Measurements from ENCODE around the gene MARCKSL1. TPM values are rescaled to one million over a fixed set of nuclear protein-coding genes. Genes with fewer than 3 reads are reported as not detected.

The MARCKSL1 gene
- 57.0 to 70.3 TPM (median 65.5 TPM) in 5 replicates for total RNA-seq (2022; extraction: Qiagen RNA extraction; ENCODE audit: low read depth)

GRCh38 chr1:32335790-32336590 is at the start of gene MARCKSL1:
MARCKSL1 (minus strand) TSS chr1:32336233; CDS start chr1:32336033, 200 bp downstream.

DNA sequence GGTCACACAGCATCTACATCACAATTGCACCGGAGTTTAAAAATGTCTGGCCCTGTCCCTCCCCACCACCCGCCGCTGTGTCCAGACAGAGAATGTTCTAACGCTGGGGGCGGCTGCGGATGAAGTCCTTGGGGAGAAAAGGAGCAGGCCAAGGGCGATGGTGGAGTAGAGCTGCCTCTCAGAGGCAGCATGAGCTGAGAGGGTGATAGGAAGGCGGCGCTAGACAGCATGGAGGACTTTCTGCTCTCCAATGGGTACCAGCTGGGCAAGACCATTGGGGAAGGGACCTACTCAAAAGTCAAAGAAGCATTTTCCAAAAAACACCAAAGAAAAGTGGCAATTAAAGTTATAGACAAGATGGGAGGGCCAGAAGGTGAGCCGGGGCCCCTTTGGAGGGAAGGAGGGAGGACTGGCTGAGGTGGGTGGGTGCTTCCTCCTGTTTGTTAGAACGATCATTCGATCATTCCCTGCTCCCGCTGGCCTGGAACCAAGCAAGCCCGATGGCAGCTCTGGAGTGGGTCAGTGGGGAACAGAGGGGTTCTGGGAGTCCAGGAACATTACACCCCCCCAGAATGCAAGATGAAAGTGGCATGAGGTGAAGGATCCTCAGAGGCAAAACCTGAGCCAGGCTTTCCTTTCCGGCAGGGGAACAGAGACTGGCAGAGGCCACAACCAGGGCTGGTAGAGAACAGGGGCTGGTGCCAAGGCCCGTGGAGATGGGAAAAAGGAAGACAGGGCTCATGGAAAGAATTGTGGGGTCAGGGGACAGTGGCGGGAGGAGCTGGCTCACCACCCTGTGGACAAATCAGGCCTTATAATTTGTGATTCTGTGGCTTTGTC is 26.7 kb upstream of the MARCKSL1 start, which contains the start of the genes FAM229A and TSSK3:
Gene FAM229A (minus strand): TSS at position 12 of the 840 bp plus-strand sequence. CDS start 394 bp downstream, outside the sequence.
Gene TSSK3 (plus strand): TSS at position 66 of the 840 bp plus-strand sequence. CDS start 163 bp downstream, at position 229.

GRCh38 chr1:32291708-32292538 is 44.1 kb downstream of the MARCKSL1 start, which contains the start of gene HDAC1:
HDAC1 (plus strand) TSS chr1:32292083; CDS start chr1:32292170, 87 bp downstream.

Other genes starting within 250 kb of the MARCKSL1 start
- 14.4 to 16.7 TPM (median 15.1 TPM) in 5 replicates for gene KPNA6, start 228.2 kb downstream of the MARCKSL1 start, total RNA-seq (2022; extraction: Qiagen RNA extraction; ENCODE audit: low read depth)
- 26.1 to 30.7 TPM (median 27.5 TPM) in 5 replicates for gene TXLNA, start 156.6 kb downstream of the MARCKSL1 start, total RNA-seq (2022; extraction: Qiagen RNA extraction; ENCODE audit: low read depth)
- gene CCDC28B, start 135.6 kb downstream of the MARCKSL1 start, total RNA-seq (2022; extraction: Qiagen RNA extraction; ENCODE audit: low read depth): 1.1 to 2.1 TPM (median 1.3 TPM) in 5 replicates
- 1.7 to 2.1 TPM (median 2.0 TPM) in 5 replicates for gene IQCC, start 130.6 kb downstream of the MARCKSL1 start, total RNA-seq (2022; extraction: Qiagen RNA extraction; ENCODE audit: low read depth)
- gene DCDC2B, start 127.1 kb downstream of the MARCKSL1 start, total RNA-seq (2022; extraction: Qiagen RNA extraction; ENCODE audit: low read depth): not detected in 5 replicates
- 6.6 to 9.4 TPM (median 7.4 TPM) in 5 replicates for gene TMEM234, start 113.9 kb downstream of the MARCKSL1 start, total RNA-seq (2022; extraction: Qiagen RNA extraction; ENCODE audit: low read depth)
- 269 to 289 TPM (median 275 TPM) in 5 replicates for gene EIF3I, start 113.8 kb downstream of the MARCKSL1 start, total RNA-seq (2022; extraction: Qiagen RNA extraction; ENCODE audit: low read depth)
- 0.32 to 0.75 TPM (median 0.38 TPM) in 5 replicates for gene FAM167B, start 89.0 kb downstream of the MARCKSL1 start, total RNA-seq (2022; extraction: Qiagen RNA extraction; ENCODE audit: low read depth)
- 0.06 TPM in 1 of 5 replicates, not detected in the others for gene LCK, start 85.0 kb downstream of the MARCKSL1 start, total RNA-seq (2022; extraction: Qiagen RNA extraction; ENCODE audit: low read depth)
- gene HDAC1, start 44.1 kb downstream of the MARCKSL1 start, total RNA-seq (2022; extraction: Qiagen RNA extraction; ENCODE audit: low read depth): 50.9 to 56.2 TPM (median 54.5 TPM) in 5 replicates
- 2.7 to 4.6 TPM (median 3.3 TPM) in 5 replicates for gene FAM229A, start 26.3 kb upstream of the MARCKSL1 start, total RNA-seq (2022; extraction: Qiagen RNA extraction; ENCODE audit: low read depth)
- 0.14 TPM in 1 of 5 replicates, not detected in the others for gene TSSK3, start 26.3 kb upstream of the MARCKSL1 start, total RNA-seq (2022; extraction: Qiagen RNA extraction; ENCODE audit: low read depth)
- gene BSDC1, start 58.2 kb upstream of the MARCKSL1 start, total RNA-seq (2022; extraction: Qiagen RNA extraction; ENCODE audit: low read depth): 17.8 to 20.3 TPM (median 19.8 TPM) in 5 replicates
- 0.02 TPM in 1 of 5 replicates, not detected in the others for gene ZBTB8B, start 128.8 kb upstream of the MARCKSL1 start, total RNA-seq (2022; extraction: Qiagen RNA extraction; ENCODE audit: low read depth)
- 3.0 to 4.1 TPM (median 3.4 TPM) in 5 replicates for gene ZBTB8A, start 203.2 kb upstream of the MARCKSL1 start, total RNA-seq (2022; extraction: Qiagen RNA extraction; ENCODE audit: low read depth)

Measured in A549 treated with GW870086 at 1 μM for 4 hours (cell line).